NCI-H1105 (cell line): Measurements from ENCODE around the gene TRABD2A.
"Not testable (repeated sequence)": the region's sequence is repeated elsewhere in the genome, so short reads cannot be mapped to it uniquely, and the experiment has no call there.

Source experiments
- DNase-seq: peaks from one replicate; lab custom pipeline; 2025; lab: John Stamatoyannopoulos, UW

Gene TRABD2A

DNA sequence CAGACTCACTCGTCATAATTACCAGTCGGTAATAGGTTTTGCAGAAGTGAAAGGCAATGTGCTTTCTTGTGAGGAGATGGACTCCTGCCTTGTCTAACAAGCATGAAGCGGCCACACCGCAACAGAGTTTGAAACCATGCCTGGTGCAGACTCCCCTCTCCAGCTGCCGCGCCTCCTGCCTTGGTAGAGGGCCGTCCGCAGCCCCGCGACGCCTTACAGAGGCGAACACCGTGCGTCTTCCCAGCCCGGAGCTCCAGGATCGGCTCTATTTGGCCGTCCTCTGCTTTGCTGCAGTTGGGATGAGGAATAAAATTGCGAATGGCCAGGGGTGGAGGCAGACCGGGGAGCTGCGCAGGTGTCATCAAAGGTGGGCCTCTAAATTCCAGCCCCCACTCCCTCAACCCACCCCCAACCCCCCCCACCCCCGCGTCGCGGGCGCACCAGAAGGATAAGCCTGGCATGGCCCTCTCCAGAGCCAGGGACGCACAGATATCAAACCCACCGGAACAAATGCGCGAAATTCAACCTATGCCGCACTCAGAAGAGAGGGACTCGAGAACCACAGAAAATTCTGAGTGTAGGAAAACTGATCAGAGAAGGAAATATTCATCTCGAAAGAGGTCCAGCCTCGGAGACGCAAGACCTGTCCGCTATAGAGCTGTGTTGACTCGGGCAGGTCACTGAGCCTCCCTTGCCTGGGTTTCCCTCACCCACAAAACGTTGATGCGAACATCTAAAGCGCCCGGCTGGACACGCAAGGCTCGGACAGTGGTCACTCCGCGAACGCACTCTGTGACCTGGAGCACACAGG, 1.1 kb downstream of the TRABD2A start:
- no peak for DNase-seq

DNA sequence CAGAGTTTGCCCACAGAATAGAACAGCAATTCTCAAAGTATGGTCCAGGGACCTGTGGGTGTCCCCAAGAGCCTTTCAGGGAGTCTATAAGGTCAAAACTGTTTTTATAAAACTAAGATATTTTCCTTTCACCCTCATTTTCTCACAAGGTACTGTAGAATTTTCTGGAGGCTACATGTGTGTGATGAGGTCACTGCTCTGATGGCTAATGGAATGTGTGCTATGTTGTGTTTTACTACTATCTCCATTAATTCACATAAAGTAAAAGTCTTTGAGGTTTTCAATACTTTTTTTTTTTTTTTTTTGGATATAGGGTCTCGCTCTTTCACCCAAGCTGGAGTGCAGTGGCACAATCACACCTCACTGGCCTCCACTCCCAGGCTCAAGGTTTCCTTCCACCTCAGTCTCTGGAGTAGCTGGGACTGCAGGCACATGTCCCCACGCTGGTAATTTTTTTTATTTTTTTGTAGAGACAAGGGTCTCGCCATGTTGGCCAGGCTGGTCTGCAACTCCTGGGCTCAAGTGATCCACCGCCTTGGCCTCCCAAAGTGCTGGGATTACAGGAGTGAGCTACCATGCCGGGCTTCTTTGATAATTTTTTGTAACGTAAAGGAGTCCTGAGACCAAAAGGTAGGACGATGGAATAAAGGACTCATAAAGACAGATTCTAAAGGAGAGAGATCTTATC, 1.8 kb downstream of the TRABD2A start:
- DNase-seq, result no peak

DNA sequence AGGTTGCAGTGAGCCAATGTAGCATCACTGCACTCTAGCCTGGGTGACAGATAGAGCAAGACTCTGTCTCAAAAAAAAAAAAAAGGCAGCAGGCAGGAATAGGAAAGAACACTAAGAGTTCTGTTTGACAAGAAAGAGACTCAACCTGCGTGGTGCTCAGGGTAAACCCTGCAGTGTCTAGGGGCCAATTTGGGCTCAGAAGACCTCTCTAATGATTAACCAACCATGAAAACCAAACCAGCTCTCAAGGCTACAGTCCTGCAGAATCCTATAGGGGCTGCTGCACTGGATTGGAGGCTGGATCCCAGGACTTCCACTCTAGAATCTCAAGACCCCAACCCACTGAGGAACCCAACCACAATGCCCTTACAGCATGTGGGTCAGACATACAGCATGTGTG, 2.4 kb downstream of the TRABD2A start:
- DNase-seq, result no peak

DNA sequence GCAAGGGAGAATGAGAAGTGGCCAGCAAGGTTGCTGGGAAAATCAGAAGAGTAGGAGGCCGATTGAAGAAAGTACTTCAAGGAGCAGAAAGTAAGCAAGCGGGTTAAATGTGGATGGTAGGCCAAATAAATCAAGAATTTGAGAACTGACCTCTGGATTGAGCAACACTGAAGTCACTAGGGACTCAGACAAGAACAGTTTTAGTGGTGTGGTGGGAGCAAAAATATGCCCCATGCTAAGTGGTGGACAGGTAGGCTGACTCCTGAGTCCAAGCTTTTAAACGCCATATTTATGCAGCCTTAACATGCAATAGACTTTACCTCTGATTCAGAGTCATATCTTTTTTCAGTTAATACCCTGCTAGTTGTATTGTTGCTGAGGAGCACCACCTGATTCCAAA, 4.5 kb downstream of the TRABD2A start:
- no peak for DNase-seq

DNA sequence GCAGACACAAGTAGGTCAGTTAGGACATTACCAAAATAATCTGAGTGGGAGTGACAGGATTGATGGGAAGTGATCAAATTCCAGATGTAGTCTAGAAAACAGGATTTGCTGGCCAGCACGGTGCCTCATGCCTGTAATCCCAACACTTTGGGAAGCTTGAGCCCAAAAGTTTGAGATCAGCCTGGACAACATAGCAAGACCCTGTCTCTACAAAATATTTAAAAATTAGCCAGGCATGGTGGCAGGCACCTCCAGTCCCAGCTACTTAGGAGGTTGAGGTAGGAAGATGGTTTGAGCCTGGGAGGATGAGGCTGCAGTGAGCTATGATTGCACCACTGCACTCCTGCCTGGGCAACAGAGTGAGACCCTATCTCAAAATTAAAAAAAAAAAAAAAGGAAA, 5.3 kb downstream of the TRABD2A start:
- not testable (repeated sequence) for DNase-seq

DNA sequence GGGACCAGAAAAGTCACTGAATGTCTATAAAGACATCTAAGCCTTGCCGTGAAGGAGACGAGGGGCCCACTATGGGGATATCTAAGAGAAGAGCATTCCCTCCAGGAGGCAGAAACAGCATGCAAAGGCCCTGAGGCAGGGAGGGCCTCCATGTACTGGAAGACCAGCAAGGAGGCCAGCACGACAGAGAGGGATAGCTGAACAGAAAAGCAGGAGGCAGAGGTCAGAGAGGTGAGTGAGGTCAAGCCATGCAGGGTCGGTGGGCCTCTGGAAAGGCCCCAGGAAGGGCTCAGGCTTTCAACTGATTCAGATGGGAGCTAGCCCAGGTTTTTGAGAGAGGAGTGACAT, 5.7 kb downstream of the TRABD2A start:
- DNase-seq, result no peak

DNA sequence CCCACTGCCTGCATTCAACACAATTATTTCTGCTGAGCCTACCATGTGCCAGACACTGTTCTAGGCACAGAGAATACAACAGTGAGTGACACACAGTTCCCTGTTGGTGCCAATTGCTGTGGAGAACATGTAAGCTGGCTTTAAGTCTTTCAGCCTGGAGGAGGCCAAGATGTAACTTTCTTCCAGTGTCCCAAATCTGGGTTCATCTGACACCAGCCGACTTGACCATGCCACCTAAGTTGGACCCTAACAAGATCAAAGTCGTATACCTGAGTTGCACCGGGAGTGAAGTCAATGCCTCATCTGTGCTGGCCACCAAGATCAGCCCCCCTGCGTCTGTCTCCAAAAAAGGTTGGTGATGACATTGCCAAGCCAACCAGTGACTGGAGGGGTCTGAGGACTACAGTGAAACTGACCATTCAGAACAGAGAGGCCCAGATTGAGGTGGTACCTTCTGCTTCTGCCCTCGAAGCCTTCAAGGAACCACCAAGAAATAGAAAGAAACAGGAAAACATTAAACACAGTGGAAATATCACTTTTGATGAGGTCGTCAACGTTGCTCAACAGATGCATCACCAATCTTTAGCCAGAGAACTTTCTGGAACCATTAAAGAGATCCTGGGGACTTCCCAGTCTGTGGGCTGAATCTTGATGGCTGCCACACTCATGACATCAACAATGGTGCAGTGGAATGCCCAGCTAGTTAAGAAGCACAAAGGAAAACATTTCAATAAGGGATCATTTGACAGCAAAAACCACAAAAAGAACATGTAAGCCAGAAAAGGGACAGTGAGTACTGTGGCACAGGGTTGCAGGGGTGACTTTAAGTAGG, 6.3 kb downstream of the TRABD2A start:
- DNase-seq, result no peak

DNA sequence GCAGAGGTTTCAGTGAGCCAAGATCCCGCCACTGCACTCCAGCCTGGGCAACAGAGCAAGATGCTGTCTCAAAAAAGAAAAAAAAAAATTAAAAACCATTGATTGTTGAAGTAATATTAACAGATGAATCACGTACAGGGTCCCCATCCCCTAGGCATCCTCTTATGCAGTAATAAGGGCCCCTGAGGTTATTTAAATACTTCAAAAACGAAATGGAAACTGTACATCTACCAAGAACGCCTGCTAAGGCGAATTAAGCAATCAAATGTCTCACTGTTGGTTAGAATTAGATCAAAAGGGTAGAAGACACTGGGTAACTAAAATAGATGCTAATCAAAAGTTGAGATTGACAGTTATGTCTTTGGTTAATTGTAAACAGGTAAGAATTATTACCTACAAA, 7.5 kb downstream of the TRABD2A start:
- no peak for DNase-seq

DNA sequence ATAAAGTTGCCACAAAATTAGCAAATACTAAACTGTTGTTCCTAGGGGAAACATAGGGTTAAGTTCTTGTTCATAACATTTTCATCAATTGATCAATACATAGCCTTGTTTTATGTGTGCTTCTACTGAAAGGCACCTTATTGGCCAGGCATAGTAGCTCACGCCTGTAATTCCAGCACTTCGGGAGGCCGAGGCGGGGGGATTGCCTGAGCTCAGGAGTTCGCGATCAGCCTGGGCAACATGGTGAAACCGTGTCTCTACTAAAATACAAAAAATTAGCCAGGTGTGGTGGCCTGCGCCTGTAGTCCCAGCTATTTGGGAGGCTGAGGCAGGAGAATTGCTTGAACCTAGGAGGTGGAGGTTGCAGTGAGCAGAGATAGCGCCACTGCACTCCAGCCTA, 8.2 kb downstream of the TRABD2A start:
- not testable (repeated sequence) for DNase-seq

DNA sequence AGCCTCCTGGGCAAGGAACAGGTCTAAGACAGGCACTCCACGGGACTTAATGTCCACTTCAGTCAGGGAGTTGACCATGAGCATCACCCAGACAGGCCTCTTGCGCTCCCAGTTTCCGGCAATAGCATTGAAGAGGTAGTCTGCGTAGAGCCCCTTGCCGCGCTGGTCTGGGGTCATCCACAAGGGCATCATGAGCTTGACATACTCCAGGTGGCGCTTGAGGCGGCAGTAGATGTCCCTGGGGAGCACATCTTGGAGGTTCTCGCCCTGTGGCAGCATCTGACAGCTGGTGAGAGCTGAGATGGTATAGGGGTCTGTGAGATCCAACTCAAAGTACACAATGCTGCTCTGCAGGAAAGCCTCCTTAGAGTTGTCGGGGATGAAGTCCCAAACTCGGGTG, 10.6 kb downstream of the TRABD2A start:
- no peak for DNase-seq

DNA sequence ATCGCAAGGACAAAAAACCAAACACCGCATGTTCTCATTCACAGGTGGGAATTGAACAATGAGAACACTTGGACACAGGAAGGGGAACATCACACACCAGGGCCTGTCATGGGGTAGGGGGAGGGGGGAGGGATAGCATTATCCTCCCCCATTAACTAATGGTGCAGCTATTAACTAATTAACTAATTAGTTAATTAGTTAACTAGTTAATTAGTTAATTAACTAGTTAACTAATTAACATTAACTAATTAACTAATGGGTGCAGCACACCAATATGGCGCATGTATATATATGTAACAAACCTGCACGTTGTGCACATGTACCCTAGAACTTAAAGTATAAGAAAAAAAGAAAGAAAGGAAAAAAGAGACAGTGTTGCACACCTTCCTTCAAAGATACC, 12.6 kb downstream of the TRABD2A start:
- not testable (repeated sequence) for DNase-seq

DNA sequence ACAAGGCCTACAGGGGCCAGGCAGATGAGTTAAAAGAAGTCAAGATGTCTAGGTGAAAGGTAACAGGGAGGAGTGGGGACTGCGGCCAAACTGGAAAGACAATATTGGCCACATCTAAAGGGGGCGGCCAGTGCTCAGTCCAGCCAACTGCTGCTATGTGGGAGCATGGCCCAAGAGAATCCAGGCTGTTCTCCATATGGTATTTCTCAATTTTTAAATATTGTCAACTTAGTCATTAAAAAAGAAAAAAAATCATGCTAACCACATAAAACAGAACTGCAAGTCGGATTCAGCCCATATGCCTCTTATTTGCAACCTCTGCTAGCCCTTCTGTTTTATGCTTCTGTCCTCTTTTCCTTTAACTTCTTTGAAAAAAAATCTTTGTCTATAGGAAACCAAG, 14.8 kb downstream of the TRABD2A start:
- no peak for DNase-seq

DNA sequence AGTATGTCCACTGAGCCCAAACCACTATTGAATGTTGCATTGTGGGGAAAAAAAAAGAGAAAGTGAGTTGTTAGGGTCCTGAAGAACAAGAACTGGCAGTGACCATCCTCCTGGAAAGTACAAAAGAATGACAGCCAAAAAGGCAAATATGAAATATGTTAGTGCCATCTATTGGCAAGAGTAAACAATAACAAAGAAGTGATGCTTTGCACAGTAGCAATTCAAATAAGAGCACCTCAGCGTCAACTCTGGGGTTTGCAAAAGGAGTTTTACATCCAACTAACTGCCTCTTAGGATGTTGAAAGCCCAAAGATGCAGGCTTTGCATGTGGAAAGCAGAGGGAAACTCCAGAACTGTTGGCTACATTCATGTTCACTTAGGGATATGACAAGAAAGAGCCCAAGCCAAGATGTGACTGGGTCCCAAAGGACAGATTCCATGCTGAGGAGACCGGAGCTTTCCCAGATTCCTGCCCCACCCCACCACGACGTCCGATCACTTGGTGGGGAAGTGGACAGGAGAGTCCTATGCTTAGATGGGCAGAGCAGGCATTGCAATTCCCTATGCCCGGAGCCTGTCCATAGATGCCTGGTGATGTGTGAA, 15.6 kb downstream of the TRABD2A start:
- no peak for DNase-seq

DNA sequence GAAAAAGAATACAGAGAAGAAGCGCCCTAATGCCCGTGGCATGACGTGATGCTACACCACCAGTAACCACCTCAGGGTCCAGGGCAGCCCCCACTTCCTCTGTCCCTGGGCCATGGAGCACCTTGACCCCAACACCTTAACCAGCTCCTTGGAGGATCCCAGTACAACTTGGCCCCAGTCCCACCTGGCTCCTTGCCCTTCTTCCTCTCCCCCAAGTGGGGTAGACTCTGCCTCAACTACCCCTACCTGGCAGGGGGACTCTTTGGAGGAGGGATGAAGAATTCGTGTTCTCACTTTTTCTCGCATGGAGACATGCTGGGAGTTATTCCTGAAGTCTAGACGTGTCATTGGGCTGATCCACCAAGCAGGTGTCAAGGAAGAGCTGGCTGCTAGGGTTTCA, 18.9 kb downstream of the TRABD2A start:
- no peak for DNase-seq

DNA sequence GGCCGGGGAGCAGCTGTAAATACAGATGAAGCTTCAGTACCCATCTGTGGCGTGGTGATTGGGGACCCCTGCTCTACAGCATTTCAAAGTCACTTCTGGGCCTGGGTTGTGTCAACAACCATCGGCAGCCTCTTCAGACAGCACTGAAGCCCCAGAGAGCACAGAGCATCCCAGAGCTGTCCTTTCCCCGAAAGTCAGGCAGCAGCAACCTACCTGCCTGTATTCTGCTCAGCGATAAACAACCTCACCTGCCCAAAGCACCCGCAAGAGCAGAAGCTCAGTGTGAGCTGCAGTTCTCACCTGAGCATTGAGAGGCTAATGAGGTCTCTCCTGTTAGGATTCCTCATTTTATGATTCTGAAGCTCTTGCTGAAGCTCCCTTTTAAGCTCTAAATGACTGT, 19.3 kb downstream of the TRABD2A start:
- no peak for DNase-seq

DNA sequence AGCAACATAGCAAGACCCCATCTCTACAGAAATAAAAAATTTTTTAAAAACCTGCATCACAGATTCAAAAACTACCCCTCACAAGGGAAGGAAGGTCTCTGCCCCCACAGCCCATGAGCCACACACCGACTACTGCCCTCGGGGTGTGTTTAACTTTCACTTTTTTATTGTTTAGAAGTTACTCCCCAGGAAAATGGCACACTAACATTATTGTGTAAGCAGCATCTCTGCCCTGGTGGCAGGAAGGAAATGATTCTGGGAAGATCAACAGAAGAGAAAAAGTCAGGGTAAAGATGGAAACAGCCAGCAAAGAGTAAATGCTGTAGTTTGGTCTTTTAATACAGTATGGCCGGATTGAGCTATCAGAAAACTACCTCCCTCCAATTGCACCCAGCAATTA, 21.9 kb downstream of the TRABD2A start:
- DNase-seq, result no peak

DNA sequence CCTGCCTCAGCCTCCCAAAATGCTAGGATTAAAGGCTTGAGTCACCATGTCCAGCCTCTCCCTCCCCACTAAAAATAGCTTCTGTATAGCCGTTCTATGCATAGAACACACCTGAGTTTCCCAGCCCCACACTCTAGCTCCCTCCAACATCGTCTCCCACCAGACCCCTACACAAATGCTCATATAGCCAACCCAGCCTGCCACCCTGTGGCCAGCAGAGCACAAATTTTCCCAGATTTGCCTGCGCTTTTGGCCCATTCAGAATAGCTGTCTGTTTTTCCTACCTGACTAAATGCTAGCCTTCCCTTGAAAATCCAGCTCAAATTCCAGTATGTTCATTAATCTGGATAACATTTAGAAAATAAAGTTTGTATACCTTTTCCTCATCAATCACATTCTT, 22.8 kb downstream of the TRABD2A start:
- DNase-seq, result no peak

DNA sequence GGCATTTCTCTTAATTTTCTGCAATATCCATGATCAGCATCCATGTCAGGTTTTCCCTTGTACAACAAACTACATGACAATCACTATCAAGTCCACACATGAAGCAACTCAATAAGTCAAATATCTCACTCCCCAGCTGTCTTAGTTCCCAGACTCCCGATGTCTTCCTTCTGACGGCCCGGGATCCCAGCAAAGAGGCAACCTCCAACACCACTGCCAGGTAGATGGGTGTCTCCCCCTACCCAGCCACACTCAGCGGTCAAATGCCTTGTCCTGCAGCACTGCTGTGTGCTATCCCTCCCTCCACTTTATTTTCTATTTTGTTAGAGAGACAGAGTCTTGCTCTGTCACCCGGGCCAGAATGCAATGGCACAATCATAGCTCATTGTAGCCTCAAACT, 23.3 kb downstream of the TRABD2A start:
- DNase-seq, result no peak

DNA sequence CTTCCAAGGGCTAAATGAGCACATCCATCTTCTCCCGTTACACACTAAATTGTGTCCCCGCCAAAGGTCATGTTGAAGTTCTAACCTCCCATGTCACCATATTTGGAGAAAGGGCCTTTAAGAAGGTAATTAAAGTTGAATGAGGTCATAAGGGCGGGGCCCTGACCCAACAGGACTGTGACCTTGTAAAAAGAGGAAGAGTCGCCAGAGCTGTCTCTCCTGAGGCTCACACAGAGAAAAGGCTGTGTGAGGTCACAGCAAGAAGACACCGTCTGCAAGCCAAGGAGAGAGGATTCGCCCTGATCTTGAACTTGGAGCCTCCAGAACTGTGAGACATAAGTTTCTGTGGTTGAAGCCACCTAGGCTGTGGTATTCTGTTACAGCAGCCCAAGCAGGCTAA, 24.1 kb downstream of the TRABD2A start:
- DNase-seq, result no peak

DNA sequence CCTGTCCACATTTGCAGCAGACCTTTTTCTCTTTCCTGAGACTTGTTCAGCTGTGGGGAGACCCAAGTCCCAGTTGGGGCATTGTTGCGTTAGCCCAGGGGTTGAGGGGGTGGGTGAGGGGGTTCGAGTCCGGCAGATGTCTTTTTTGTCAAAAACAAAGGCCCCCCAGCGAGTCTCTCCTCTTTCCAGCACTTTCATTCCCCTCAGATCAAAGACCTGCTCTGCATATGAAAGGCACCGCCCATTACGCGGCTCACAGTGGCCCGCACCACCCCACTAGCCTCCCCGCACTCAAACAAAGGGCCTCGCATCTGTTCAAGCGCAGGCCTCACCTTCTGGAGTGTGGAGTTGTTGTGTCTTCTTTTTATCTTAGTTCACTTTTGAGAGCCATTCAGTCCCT, 25.2 kb downstream of the TRABD2A start:
- DNase-seq, result no peak

DNA sequence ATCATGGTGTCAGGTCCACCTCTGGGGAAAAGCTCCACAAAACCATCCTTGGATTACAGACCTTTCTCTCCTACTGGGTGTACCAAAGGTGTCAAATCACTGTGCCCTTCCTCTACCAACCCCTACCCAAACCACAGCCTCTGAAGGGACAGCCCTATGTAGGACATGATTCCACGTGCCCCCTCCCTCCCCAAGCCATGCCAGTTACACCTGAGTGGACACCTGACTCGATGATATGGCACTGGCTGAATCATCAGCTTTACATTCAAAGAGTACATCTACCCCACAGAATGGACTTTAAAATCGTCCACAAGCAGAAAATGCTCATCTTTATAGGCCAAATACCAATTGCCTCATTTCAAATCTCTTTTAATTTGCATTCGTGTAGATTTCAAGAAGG, 26.0 kb downstream of the TRABD2A start:
- no peak for DNase-seq

DNA sequence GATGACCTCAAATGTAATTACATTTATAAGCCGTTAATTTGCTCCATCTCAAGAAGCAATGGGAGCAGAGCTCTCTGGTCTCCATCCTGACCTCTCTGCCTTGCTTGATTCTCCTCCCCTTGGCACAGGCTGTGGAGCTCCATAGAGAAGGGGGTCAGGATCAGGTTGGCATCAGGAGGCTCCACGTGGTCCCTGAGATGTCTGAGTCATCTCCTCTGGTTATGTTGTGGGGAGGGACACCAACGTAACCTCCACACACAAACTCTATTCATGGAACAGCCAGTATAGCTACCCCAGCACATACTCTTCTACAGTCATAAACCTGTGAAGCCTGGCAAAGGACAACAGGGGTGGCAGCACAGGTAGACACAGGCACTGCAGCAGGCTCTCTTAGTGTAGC, 29.0 kb downstream of the TRABD2A start:
- no peak for DNase-seq

DNA sequence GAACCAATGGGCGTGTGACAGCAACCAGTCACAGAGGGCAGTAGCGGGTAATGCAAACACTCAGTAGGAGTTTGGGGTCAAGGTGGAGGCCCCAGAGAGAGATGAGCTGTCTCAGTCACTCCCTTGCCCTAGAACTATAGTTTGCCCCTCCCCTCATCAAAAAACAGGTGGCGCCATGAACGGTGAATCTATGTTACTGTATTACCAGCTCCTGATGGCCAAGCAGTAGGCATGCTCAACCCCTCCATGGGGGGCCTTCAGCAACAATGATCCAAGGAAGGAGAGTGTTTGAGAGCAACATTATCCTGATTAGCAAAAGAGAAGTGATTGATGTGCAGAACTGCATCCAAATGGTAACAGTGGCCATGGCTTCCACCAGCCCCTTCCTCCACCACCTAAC, 30.4 kb downstream of the TRABD2A start:
- DNase-seq, result no peak
